GM19351 (cell line): ENCODE measurements around the gene C15orf40.
"Not testable (repeated sequence)": the region's sequence is repeated elsewhere in the genome, so short reads cannot be mapped to it uniquely, and the experiment has no call there.

Experiments used
- ATAC-seq: cut with Tn5 transposase; IDR thresholded peaks from one replicate; pipeline ENCODE4 v1.9.1; 2021; ENCODE audit warnings: mild to moderate bottlenecking, moderate library complexity; ENCODE audit not compliant: unreplicated experiment

C15orf40 gene

DNA sequence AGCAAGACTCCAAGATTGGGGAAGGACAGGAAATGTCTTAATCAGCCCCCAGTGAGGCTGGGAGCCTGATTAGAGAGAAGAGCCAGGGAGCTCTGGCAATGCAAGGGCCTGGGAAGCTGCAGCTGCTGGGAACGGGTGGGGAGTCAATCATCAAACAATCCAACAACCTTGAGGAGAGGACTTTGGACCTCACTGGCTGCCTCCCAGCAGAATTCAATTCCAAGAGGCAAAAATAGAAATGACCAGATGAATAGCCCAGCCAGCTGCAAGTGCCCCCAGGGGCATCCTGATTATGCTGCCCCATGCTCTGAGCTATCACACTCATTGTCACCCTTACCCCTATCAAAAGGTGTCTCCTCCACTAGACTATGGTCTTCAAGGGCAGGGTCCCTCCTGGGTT is 52.8 kb downstream of the C15orf40 start:
- no peak for ATAC-seq

DNA sequence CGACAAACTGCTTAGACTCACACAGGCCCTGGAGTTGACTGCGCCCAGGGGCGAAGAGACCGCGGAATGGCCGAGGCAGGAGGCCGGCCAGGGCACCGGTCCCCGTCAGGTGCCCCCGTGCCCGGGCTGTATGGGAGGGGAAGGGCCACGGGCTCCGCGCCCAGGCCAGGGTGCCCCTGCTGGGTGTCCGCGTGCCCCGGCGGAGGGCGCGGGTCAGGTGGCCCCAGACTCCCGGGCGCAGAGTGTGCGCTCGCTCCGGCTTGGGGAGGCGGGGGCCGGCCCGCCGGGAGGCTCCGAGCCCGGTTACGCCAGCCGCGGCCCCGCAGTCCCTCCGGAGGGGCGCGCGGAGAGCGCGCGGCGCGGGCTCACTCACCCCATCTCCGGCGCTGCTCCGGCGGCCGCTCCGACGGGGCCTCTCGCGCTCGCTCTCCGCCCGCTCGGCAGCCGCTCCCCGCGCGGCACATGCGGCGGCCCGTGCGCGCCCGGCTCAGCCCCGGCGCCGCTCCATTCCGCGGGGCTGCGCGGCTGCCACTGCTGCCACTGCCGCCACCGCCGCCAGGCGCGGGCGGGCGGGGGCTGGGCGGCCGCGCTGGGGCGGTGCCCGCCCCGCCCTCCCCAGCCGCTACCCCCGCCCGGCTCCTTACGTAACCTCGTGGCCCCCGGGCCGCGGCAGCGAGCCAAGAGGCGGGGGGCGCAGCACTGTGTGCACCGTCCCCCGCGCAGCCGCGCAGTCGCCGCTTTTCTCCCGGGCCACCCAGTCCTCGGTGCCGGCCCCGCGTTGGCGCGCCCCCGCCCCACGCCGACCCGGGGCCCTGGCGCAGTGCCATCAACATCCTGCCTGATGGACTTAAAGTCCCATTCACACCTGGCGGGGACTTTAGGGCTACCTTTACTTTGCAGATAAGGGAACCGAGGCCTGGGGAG is 59.0 kb downstream of the C15orf40 start, which contains the start of gene HOMER2:
Gene HOMER2 (minus strand): TSS at position 563 of the 924 bp plus-strand sequence. CDS start 185 bp downstream, at position 378.
- no peak for ATAC-seq

DNA sequence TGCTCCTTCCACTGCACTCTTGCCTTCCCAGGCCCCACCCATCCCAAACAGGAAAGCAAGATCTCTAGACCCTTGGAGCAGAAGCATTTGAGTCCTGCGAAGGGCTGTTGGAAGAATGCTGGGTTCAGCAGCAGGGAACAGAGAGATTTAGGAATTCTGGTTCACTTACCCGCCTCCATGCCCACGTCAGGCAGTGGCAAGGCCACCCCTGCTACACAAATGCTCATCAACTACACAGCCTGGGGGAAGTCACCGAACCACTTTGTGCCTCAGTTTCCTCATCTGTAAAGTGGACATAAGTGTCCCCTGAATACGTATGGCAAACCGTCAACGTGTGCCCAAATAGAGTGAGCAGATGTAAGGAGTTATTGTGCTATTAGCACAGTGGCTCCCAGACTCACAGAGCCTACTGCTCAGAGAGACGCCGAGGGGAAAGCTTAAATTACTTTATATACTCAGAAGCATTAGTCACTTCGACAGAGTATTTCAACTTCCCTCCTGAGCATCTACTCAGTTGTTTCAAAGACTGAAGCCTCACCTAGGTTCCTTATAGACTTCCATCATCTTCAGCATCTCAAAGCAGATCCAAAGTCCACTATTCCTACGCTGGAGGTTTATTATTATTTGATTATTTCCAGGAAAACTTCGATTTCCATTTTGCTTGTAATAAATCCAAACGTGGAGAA is 59.8 kb downstream of the C15orf40 start:
- no peak for ATAC-seq

DNA sequence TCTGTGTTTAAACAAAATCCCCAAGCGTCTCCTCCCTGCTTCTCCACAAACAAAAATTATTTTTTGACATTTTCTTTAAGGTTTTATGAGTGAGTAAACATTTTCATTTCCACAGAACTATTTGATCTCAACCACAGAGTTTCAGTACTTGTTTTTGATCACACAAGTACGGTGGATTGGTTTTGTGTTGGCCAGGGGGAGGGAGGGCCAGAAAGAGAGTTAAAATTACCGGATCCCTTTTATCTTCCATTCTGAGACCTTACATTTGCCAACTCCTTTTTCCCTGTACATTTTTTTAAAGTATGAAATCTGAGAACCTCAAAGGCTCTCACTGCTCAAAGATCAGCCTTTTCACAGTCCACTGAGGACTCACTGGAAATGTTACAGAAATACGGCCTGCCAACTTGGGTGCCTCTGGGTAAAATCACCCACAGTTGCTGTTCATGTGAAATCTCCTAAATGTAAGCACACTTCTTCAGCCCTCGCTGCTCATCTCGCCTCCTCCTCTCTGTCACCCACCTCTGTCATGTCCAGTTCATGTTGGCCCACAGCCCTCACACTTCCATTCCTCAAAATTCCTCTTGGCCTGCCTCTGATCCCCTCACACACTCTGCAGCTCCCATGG is 60.6 kb downstream of the C15orf40 start:
- peak; percentile 76 for ATAC-seq

DNA sequence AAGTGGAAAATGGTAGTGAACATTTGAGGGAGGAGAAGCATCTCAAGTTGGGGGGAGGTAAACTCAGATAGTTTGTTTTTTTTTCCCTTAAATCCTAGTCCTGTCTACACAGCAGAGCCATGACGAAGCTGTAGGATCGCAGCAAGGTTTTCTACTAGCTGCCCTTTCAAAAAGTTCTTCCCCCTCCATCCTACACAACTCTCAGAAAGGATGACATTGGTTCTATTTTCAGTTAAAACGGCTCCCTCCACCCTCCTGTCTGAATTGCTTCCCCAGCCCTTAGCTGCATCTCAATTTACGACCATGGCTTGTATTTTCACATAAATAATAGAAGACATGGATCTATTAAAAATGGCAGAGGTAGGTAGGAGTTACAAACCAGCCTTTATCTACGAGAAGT is 61.1 kb downstream of the C15orf40 start:
- peak; percentile 19 for ATAC-seq

DNA sequence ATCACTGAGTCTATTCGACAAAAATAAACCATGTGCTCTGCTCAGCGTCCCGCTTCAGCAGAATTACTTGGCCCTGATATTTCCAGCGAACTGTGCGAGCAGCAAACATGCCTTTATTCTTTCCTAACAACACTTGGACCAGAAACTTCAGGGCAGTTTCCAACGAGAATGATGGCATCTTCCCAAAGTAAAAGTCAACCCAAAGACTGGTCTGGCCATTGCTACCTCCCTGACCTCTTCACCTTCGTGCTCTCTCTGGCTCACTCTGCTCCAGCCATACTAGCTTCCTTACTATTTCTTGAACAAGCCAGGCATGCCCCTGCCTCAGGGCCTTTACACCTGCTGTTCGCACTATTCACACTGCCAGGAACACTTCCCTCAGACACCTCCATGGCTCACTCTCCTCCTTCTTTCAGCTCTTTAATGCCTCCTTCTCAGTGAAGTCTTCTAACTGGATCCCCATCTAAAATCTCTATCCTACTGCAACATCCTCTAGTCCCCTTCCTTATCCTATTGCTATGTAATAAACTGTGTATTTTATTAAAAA is 65.2 kb downstream of the C15orf40 start:
- no peak for ATAC-seq

DNA sequence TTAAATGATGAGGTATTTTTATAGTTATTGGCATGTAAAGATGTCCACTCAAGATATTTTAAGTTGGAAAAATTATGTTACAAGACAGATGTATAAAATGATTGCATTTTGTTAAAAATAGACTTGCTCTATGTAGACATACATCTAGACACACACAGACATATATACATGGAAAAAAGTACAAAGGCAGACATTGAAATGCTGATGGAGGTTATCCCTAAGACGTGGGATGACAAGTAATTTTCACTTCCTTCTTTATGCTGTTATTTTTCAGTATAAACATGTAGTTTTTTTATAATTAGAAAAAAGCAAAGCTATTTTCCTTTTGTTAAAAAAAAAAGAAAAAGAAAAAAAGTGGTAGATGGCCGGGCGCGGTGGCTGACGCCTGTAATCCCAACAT is 66.1 kb downstream of the C15orf40 start:
- no peak for ATAC-seq

DNA sequence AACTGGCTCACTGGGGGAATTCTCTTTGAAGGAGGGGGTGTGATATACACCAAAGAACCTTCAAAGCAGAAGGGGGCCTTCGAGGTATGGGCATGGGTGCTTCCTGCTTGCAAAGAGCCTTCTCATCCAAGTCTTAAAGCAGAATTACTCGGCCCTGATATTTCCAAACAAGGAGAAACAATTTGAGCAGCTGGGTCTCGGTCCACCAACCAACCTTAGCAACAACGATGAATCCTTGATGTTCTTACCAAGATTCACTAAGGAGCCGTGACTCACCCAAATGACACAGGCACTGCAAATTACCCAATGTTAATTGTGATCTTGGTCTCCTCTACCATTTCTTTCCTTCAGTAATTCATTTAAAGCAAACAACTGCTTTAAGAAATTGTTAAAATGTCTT is 66.6 kb downstream of the C15orf40 start:
- ATAC-seq, result no peak

DNA sequence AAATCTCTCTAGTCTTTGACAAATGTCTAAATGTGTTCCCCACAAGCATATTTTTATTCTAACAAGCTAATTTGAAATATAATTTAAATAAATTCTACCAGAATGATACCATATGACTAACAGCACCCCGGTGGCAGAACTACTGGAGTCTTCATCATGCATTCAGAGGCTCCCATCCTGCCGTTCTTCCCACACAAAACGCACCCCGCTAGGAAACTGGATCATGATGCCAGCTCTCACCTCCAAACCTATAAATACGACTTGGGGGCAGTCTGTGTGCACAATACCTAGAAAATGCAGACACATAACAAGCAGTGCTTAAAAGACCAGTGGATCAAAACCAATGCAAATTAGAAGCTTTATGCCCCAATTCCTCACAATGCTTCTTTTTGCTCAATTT is 67.4 kb downstream of the C15orf40 start:
- ATAC-seq, result no peak

DNA sequence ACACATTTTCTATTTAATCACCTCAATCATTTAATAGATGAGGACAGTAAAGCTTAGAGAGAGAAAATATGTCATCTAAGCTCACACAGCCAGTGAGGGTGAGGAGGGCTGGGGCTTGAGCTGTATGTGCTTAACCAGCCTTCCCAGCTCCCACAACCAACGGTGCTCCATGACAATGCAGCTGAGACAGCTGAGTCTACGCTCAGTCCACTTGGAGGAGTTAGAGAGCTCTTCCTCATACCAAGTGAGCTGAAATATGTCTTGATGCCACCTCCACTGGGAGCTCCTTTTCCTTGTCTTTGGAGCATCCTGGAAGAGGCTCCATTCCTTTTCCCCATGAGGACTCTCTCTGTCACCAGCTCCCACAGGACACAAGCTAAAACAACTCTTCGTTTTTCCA is 68.3 kb downstream of the C15orf40 start:
- no peak for ATAC-seq

DNA sequence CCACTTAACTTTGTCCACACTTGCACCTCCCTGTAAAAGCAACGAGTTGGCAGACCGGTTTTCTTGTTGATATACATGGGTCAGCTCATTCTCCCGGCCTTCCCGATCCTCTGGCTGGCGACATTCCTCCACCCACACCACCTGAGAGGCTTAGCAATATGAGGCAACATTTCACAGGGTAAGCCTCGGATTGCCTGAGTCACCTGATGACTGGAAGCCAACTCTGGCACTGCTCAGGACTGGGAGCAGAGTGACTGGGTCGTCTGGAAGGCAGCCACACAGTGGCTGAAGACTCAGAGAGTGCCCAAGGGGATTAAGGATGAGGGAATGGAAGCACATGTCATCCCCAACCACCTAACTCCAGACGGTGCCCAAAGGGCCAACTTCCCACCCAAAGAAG is 68.7 kb downstream of the C15orf40 start:
- ATAC-seq, result no peak

DNA sequence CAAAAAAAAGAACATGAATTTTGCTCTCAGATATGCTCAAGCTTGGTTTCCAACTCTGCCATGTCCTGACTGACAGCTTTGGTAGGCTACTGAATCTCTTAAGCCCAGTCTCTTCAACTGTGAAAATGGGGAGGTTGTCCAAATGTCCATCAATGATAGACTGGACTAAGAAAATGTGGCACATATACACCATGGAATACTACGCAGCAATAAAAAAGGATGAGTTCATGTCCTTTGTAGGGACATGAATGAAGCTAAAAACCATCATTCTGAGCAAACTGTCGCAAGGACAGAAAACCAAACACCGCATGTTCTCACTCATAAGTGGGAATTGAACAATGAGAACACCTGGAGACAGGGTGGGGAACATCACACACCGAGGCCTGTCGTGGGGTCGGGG is 71.8 kb downstream of the C15orf40 start:
- not testable (repeated sequence) for ATAC-seq
